Vagina (tissue), 2 donors: ENCODE measurements around the gene YAP1.

ENCODE experiments used
- POLR2A ChIP-seq, 2 donors: fragments of 450-650 bp; IDR thresholded peaks; one replicate each; pipeline ENCODE4 v1.6.1; 2017; ENCODE audit warnings: antibody characterized with exemption in 2 of 2, mild to moderate bottlenecking in 2 of 2, moderate library complexity in 2 of 2
- POLR2AphosphoS5 ChIP-seq, 2 donors: sonication (generic); formaldehyde crosslinking; IDR thresholded peaks; one replicate each; pipeline ENCODE4 v1.9.0; 2017; ENCODE audit warnings: antibody characterized with exemption in 2 of 2, mild to moderate bottlenecking in 2 of 2, low read depth in 1 of 2; ENCODE audit not compliant: insufficient read depth in 1 of 2

GRCh38 chr11:102073253-102073652 lies 37.0 kb upstream of the YAP1 start:
- TF ChIP-seq POLR2A (IDR thresholded peaks at IDR 0.05) (no peak), POLR2AphosphoS5 (IDR thresholded peaks at IDR 0.05; ENCODE audit: insufficient read depth in 1 of 2, low read depth in 1 of 2) (no peak)
